CD1c-positive myeloid dendritic cell (primary cell): ENCODE results near the gene R3HDM2.

ENCODE experiments used
- DNase-seq: peaks from one replicate; pipeline ENCODE4 v3.0.0-alpha.2; 2016; ENCODE audit errors: extremely low spot score

The R3HDM2 gene

DNA sequence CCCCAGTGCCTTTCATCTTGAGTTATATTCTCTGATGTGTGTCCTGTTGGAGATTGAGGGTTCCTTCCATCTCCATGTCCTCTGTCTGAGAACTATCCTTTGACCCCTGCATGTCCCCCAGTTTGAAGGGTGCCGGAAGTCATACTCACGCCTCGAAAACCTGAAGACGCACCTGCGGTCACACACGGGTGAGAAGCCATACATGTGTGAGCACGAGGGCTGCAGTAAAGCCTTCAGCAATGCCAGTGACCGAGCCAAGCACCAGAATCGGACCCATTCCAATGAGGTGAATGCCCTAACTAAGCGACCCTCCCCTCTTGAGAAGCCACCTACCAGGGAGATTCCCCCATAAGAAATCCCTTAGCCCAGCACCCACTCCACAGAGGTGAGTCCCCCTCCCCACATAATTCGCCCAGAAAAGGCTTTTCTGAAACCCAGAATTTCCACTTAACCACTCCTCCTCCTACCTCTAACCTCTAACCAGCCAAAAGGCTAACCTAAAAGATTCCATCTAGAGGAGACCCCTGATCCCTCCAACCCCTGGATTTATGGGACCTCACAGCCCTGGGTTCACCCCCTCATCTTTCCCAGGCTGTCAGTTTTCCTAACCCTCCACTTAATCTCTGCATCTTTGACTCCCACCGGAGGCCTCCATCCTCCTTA lies 36.5 kb upstream of the R3HDM2 start:
- no peak for DNase-seq

GRCh38 chr12:57465747-57466505 lies 35.1 kb upstream of the R3HDM2 start:
- DNase-seq = no peak

GRCh38 chr12:57465030-57465746 lies 34.3 kb upstream of the R3HDM2 start:
- no peak for DNase-seq

DNA sequence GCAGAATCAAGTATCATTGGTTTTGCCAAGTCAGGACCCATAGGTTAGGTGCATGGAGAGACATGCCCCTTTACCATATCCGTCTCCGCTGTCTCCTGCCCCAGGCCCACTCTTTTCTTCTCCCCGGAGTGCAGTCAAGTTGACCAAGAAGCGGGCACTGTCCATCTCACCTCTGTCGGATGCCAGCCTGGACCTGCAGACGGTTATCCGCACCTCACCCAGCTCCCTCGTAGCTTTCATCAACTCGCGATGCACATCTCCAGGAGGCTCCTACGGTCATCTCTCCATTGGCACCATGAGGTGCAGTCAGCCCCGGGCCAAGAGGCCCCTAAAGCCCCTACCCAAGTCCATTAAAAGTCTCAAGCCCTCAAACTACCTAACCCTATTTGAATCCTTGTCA lies 33.7 kb upstream of the R3HDM2 start:
- DNase-seq = no peak

- no peak for DNase-seq
Observed at GRCh38 chr12:57462912-57463253, 32.0 kb upstream of the R3HDM2 start.

- peak; percentile 89 for DNase-seq
Observed at GRCh38 chr12:57462251-57462911, 31.5 kb upstream of the R3HDM2 start.

DNA sequence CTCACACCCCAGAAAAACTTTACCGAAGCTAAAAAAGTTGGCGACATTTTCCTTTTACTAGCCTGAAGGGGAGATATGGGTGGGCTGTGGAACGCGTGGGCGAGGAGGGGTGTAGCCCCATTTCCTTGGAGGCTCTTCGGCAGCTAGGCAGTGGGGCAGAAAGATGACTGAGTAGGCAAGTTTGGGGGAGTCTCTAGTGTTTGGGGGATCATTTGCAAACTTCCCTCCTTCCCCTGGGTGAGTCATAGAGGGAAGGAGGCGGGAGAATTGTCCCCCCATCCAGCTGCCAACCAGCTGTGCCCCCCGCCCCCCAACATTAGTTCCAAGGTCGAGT lies 31.0 kb upstream of the R3HDM2 start:
- DNase-seq = no peak

DNA sequence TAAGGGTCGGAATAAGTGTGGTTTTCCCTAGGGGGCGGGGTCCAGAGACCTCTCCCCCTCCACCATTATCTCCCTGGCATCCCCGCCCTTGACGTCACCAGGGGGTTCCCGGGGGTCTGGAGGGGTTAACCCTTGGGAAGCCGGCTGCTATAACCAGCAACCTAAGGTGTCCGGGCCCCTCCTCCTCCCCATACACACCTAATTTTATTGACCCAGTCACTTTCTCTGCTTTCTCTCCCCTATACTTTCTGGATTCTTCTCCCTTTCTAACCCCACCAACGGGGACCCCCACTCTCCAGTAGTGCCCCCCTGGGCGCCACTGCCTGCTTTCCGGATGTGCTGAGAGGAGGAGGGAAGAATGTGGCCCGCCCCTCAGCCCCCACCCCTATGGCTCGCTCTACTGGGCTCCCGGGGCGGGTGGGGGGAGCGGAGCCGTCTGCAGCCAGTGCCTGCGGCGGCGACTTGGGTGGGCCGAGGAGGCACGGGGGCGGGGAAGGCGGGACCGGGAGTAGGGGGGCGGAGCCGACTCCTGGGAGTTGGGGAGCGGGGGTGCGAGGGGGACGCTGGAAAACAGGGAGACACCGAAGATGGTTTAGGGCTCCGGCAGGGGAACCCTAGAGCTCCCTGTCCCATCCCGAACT lies 30.6 kb upstream of the R3HDM2 start:
- DNase-seq = no peak

- no peak for DNase-seq
Observed at GRCh38 chr12:57460841-57461275, 30.0 kb upstream of the R3HDM2 start.

DNA sequence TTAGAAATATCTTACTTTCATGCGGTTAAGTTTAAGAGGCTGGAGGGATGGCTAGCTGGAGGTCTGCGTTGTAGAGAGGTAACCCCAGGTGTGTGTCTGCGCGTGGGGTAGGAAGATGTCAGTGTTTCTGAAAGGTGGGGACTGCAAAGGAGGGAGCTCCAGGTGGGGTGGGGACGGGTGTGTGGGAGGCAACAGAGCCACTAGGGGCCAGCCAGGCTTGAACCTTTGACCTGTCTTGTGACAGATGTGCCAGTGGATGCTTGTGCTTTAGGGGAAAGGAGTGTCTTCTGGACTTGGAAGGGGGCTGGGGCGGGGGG lies 29.6 kb upstream of the R3HDM2 start:
- DNase-seq = no peak

DNA sequence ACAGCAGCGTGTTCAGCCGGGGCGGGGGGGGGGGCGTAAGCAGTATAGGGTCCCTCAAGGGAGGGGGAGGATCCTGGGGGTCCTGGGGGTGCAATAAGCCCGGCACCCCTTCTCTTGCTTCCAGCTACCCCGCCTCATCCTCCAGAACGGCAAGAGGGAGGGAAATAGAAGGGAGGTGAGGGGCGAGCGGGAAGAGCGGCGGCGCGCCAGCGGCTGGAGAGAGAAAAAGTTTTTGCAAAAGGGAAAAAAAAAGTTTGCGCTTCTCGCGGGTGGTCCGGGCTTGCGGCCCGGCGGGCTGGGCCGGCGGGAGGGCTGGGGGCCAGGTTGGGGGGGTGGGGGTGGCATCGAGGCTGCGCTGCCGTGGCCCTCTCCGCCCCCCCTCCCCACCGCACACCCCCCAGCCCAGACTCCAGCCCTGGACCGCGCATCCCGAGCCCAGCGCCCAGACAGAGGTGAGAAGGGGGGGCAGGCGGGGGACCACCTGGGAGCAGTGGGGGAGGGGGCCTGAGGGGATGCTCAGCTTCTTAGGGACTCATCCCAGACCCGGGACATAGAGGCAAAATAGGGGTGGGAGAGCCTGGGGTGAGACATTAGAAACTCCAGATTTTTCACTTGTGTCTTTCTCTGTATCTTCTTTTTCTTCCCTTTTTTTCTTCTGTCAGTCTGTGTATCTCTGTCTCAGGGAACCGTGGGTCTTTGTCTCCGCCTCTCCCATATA lies 29.1 kb upstream of the R3HDM2 start, which contains the start of gene GLI1:
TSS of gene GLI1 (plus strand) at position 36 of the 718 bp plus-strand sequence. CDS start 3,907 bp downstream, outside the sequence.
- no peak for DNase-seq

- DNase-seq = peak; percentile 96
Observed at GRCh38 chr12:57459055-57459749, 28.4 kb upstream of the R3HDM2 start.

DNA sequence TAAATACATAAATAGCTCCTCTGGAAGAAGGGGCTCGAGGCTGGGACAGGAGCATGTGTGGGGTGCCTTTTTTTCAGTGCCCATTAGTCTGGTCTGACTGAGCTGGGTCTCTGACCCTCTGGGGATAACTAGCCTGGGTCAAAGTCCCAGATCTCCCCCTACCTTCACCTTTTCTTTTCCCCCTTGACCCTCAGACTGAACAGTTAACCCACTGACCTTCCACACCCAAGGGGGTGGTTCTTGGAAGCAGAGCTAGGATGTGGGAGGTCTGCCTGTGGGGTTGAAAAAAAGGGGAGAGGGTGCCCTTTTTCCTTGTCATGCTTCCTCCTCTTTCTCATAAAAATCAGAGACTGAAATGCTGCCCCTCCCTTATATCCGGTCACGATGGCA lies 27.8 kb upstream of the R3HDM2 start:
- DNase-seq = no peak

GRCh38 chr12:57456737-57457490 lies 26.1 kb upstream of the R3HDM2 start:
- DNase-seq = no peak

- no peak for DNase-seq
Observed at GRCh38 chr12:57456145-57456700, 25.4 kb upstream of the R3HDM2 start.

DNA sequence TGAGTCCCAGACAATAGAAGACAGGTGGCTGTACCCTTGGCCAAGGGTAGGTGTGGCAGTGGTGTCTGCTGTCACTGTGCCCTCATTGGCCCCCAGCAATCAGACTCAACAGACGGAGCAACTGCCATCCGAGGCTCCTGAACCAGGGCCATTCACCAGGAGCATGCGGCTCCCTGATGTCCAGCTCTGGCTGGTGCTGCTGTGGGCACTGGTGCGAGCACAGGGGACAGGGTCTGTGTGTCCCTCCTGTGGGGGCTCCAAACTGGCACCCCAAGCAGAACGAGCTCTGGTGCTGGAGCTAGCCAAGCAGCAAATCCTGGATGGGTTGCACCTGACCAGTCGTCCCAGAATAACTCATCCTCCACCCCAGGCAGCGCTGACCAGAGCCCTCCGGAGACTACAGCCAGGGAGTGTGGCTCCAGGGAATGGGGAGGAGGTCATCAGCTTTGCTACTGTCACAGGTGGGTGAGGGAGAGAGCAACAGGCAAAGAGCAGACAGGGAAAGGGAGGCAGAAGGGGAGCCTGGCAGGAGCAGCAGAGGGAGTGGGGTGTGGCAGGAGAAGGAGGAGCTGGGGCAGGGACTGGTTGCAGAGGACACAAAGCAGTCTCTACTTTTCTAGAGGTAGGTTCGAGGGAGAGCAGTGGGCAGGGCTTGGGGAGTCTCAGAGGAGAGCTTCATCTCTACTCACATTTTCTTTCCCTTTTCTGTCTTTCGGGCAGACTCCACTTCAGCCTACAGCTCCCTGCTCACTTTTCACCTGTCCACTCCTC lies 24.7 kb upstream of the R3HDM2 start:
- no peak for DNase-seq

DNA sequence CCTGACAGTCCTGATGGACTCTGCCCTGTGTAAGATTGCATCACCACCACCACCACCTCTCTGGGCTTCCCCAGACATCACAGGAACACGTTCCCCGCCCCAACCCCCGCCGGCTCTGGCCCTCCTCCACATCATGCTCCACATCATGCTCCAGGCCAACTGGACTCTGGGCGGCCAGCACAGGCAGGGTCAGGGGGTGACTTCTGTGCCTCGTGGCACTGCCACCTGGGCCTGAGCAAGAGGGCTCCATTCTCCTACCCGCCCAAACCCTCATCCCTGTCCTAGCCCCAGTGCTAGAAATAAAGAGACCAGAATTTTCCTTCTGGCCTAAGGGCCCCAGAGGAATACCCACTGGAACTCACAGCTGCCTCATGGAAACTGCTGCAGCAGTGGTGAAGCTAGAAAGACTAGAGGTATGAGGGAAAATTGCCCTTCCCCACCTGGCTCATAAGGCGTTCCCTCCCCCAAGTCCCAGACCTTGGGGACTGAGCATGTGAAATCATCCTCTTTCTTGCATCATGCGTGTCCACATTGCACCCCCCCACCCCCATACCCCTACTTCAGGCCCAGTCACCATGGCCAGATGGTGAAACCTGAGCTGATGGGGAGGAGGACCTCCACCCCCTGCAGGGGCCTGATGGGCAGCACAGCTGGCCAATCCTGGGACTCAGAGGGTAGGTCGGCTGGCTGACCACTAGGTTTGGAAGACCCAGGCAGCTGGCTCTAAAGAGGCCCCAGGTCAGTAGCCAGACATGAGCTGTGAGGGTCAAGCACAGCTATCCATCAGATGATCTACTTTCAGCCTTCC lies 23.9 kb upstream of the R3HDM2 start, which contains the start of gene INHBE:
TSS of gene INHBE (plus strand) at position 742 of the 808 bp plus-strand sequence. CDS start 230 bp downstream, outside the sequence.
- peak; percentile 52 for DNase-seq

- no peak for DNase-seq
Observed at GRCh38 chr12:57454213-57454565, 23.3 kb upstream of the R3HDM2 start.
